ENCODE results near the gene CCDC6. TPM values are rescaled to one million over a fixed set of nuclear protein-coding genes. Genes with fewer than 3 reads are reported as not detected.

The CCDC6 gene
- total RNA-seq, 1 donor from 2014 or later, result 12.7 TPM

- DNase-seq (ENCODE audit: low read depth in 2 of 2), result no peak
These were observed 53.7 kb downstream of the CCDC6 start for GRCh38 chr10:59852670-59853069.

DNA sequence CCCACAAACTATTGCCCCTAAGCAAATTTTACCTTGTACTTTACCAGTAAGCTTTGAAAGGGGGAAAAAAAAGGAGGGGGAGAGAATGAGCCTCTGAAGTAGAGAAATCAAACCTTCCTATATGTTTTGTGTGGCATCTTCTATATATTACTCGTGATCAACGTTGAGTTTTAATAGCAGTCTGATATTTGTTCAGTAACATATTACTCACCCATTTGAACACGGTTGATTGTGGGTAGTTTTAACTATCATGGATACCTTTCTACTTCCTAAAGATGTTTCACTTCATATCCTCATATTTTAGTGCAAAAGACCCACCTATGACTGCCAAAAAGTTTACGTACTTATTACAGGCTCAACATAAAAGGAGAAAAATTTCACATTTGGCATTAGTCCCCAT, 54.5 kb downstream of the CCDC6 start:
- DNase-seq (ENCODE audit: low read depth in 2 of 2), result no peak

DNA sequence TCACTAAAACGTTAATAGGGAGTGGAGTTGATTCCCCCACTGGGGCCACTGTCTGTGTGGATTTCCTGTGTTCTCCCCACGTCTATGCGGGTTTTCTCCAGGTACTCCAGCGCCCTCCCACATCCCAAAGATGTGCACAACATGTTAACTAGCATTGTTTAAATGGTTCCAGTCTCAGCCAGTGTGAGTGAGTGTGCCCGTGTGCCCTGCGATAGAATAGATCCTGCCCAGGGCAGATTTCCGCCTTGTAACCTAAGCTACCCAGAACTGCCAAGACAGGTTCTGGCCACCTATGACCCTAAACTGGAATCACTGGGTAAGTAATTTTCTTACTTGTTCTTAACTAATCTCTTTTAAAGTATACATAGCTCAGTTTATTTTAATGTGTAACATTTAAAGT, 58.5 kb downstream of the CCDC6 start:
- DNase-seq (ENCODE audit: low read depth in 2 of 2), result no peak

DNA sequence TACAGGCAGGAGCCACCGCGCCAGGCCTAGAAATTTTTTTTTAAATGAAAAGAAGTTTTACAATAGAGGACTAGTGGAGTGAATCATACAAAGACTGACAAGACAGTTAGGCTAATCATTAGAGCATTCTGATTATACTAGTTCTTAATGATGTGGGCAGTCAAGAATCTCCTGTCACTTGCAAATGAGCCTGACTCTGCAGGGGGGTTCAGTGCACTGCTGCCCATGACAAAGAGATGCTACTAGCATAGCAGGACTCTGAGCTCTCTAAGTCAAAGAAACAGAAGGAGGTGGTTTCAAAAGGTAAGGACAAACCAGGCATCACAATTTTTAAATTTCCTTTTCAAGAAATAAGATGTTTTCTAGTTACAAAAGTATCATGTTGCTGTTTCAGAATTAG, 59.0 kb downstream of the CCDC6 start:
- no peak for DNase-seq (ENCODE audit: low read depth in 2 of 2)

- DNase-seq (ENCODE audit: low read depth in 2 of 2), result no peak
These were observed 61.9 kb downstream of the CCDC6 start for GRCh38 chr10:59844436-59844835.

- no peak for DNase-seq (ENCODE audit: low read depth in 2 of 2)
These were observed 62.6 kb downstream of the CCDC6 start for GRCh38 chr10:59843748-59844147.

GRCh38 chr10:59839576-59839975, 66.8 kb downstream of the CCDC6 start:
- no peak for DNase-seq (ENCODE audit: low read depth in 2 of 2)

GRCh38 chr10:59838085-59838789, 68.1 kb downstream of the CCDC6 start:
- no peak for DNase-seq (ENCODE audit: low read depth in 2 of 2)

GRCh38 chr10:59833810-59834209, 72.5 kb downstream of the CCDC6 start:
- no peak for DNase-seq (ENCODE audit: low read depth in 2 of 2)

DNA sequence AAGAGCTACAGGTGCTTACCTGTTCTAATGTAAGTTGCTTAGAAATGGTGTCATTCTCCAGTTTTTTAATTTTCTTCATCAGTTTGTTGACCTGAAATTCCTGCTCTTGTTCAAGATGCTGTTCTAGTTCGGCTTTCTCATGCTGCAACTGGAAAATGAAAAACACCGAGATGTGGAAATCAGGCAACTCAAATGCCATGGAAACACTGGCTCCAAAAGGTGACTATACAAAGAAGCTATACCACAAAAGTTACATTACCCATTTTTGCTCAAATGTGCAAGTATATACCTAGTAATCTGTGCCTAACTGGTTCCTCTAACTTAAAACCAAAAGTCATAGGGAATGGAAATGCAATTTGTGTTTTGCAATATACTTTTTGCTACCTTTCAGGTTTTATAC, 73.8 kb downstream of the CCDC6 start:
- DNase-seq (ENCODE audit: low read depth in 2 of 2), result no peak

DNA sequence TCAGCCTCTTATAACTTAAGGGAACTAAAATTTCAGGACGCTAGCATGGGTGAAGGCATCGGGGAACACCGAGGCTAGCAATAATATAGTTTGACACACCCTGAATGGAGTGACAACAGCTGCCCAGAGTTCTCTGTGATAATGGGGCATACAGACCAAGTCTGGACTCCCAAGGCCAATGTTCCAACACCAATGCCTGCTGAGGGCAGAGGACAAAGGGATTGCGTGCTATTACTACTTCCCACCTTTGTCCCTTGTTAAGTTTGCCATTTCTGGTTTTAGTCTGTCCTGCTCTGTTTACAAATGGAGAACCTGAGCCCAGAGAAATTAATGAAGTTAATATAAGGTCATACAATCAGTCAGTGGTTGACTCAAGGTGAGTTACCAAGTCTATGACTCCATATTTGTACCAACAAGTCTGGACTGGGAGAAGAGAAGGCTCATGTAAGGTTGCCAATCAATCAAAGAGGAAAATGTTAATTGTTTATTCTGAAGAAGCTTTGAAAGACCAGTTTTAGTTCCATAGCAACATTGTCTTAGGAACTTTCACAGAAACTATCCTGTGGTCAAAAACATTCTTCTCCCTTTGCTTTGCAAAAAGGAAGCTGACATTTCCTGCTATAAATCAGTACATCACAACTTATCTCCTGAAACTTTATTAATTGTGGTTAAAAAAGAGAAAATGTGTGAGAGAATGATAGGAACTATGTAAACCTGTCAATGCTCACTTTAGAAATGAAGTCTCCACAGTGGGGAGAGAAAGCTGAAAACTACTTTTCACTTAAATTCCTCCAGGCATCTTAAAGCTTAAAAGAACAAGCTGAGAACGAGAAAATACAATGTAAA, 74.5 kb downstream of the CCDC6 start:
- DNase-seq (ENCODE audit: low read depth in 2 of 2), result peak in 1 of 2 donors; percentile 29

DNA sequence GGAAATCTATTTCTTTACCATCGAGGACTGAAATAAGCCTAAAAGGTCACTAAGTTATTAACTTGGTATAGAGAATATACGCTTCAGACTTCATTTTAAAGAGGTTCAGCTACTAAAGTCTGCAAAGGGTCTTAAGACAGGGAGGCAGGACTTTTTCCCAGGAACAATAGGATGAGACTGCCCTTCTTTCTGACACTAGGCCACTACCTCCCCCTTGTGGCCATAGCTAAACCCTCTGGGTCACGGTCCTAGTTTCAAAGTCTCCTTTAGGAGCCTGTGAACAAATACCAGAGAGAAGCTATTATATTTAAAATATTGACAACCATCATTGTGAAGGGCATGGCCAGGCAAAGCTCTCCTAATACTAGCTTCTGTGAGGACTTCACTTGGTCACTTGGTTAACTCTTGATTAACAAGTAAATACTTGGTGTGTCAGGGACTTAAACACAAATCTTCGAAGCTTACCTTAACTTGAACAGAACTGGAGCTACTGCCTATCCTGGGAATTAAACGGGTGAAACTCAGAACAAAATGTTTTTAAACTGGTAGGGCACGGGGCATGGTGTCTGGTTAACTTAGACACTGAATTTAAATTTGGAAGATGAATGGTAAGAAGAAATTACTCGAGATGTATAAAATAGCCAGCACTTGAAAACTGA, 75.6 kb downstream of the CCDC6 start:
- DNase-seq (ENCODE audit: low read depth in 2 of 2), result peak; percentile 70 to 72

DNA sequence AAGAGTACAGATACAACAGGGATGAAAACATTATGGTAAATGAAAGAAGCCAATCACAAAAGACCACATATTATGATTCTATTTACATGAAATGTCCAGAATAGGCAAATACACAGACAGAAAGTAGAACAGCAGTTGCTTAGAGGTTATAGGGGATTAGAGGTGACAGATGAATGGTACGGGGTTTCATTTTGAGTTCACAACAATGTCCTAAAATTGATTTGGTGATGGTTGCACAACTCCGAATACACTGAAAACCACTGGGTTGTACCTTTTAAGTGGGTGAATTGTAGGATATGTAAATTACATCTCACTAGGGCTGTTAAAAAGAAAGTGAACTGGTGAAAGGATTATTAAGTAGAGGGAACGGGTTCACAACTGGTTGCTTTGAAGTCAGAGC, 76.8 kb downstream of the CCDC6 start:
- DNase-seq (ENCODE audit: low read depth in 2 of 2), result no peak

DNA sequence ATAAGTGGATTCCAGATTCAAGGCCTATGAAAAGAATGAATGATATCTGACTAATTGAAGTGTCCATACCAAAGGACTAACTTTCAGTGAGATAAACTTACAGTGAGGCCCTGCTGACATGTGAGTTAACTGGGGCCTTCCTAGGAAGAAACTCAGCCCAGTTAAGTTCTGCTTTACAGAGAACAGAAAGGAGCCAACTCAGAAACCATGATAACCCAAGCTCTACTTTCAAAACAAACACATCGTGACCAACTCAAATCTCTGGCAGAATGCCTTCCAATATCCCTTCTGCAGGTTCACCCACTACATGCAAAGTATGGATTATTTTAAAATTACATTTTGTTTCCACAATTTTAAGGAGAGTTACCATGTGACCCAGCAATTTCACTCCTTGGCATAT, 77.3 kb downstream of the CCDC6 start:
- DNase-seq (ENCODE audit: low read depth in 2 of 2), result no peak

DNA sequence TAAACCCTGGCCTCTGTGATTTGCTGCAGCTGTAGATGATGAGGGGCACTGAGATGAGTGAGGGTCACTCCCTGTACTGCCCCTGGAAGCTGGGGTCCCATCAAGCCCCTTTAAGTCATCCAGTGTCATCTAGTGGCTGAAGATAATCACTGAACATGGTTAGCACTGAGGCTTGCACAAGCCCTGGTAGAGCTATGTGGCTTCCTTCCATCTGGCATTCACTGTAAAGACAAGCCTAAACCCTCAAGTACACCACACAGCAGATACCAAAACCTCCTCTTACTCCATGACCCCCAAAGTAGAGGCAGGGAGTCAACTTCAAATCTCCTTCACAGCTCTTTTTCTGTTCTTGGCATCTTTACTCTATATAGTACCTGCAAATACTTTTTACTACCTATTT, 80.4 kb downstream of the CCDC6 start:
- no peak for DNase-seq (ENCODE audit: low read depth in 2 of 2)

DNA sequence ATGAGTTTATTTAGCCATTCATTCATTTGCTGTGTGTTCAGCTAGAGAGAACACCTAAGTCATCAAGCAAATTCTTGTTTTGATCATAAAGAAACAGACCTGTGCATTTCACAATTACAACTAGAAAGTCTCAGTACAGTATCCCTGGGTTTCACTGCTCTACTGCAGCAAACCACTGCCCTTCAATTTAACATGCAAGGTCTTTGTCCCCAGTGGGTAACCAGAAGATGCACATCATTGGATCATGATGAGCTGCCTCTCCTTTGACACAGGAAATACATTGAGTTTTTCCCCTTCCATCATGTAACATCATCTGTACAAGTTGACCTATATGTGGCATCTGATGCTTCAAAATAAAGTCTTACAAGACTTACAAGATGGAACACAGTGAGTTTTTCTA, 82.6 kb downstream of the CCDC6 start:
- no peak for DNase-seq (ENCODE audit: low read depth in 2 of 2)

GRCh38 chr10:59823111-59823510, 83.2 kb downstream of the CCDC6 start:
- DNase-seq (ENCODE audit: low read depth in 2 of 2), result no peak

DNA sequence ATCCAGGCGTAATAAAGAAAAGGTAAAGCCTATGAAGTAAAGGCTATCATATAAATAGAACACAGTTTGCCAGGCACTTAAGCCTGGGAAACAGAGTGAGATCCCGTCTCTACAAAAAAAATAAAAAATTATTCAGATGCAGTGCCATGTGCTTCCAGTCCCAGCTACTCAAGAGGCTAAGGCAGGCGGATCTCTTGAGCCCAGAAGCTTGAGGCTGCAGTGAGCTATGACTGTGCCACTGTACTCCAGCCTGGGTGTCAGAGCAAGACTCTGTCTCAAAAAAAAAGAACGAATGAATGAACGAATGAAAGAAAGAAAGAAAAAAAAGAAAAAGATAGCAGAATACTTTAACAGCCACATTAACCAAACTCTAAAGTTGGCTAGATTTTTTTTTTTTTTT, 85.9 kb downstream of the CCDC6 start:
- DNase-seq (ENCODE audit: low read depth in 2 of 2), result no peak

DNA sequence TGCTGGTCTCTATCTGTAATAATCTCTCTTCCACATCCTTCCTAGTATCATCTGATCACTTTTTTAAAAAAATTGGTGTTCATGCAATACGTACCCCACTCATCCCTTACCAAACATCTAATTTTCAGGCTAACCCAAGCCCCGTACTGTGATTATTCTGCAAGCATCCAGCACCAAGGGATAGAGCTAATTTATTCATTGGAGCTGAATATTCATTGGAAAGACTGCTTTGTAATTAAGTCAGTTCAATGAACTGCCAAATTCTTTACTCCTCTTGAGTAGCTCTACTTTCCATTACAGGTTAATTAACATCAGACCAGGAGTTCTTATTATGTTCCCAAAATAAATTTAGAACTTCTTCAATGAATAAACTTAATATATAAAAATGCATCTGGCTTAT, 86.7 kb downstream of the CCDC6 start:
- no peak for DNase-seq (ENCODE audit: low read depth in 2 of 2)

GRCh38 chr10:59819265-59819664, 87.1 kb downstream of the CCDC6 start:
- peak in 1 of 2 donors; percentile 30 for DNase-seq (ENCODE audit: low read depth in 2 of 2)

GRCh38 chr10:59817773-59818172, 88.6 kb downstream of the CCDC6 start:
- peak in 1 of 2 donors; percentile 46 for DNase-seq (ENCODE audit: low read depth in 2 of 2)

DNA sequence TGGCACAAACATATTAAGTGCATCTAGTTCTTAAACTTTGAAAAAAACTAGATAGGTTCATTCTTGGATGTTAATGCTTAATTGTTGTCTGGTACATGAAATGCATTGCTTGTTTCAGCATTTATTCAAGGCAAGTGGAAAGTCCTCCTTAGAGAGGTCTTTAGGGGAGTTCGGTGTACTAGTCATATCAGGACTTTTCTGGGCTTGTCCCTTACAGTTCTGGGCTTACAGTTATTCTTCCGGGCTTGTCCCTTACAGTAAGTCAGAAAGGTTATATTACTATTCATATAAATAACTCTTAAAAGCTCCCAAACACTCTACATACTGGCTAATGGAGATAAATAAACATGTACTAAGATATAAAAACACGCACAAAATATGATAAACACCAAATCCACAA, 91.5 kb downstream of the CCDC6 start:
- no peak for DNase-seq (ENCODE audit: low read depth in 2 of 2)
